ENCODE results near the gene ELSPBP1.

DNA sequence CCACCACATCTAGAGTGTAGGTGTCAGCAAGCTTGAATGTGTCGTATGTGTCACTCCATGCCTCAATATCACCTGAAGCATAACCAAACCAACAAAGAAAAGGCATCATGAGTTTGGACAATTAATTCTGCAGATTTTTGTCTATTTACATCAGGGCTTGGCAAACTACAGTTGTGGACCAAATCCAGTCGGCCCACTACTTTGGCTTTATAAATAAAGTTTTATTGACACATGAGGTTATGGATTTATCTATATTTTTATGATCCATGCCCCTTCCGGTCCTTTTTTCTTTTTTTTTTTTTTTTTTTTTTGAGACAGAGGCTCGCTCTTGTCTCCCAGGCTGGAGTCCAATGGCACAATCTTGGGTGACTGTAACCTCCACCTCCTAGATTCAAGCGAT lies 58.6 kb downstream of the ELSPBP1 start:
- TF ChIP-seq, protein P1, sequence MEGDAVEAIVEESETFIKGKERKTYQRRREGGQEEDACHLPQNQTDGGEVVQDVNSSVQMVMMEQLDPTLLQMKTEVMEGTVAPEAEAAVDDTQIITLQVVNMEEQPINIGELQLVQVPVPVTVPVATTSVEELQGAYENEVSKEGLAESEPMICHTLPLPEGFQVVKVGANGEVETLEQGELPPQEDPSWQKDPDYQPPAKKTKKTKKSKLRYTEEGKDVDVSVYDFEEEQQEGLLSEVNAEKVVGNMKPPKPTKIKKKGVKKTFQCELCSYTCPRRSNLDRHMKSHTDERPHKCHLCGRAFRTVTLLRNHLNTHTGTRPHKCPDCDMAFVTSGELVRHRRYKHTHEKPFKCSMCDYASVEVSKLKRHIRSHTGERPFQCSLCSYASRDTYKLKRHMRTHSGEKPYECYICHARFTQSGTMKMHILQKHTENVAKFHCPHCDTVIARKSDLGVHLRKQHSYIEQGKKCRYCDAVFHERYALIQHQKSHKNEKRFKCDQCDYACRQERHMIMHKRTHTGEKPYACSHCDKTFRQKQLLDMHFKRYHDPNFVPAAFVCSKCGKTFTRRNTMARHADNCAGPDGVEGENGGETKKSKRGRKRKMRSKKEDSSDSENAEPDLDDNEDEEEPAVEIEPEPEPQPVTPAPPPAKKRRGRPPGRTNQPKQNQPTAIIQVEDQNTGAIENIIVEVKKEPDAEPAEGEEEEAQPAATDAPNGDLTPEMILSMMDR (optimal IDR thresholded peaks at IDR 0.05 in 1 of 3, IDR thresholded peaks at IDR 0.05 in 1 of 3, conservative IDR thresholded peaks at IDR 0.05 in 1 of 3; ENCODE audit: extremely low read depth in 1 of 3, insufficient read depth in 2 of 3, low read length in 3 of 3): no peak
- TF ChIP-seq EZH2 (IDR thresholded peaks at IDR 0.05; ENCODE audit: low read length): no peak

All from keratinocyte (primary cell).